HS-27A (cell line): ENCODE measurements around the gene TNRC6B.
"Not testable (repeated sequence)": the region's sequence is repeated elsewhere in the genome, so short reads cannot be mapped to it uniquely, and the experiment has no call there.

Experiments used
- DNase-seq: peaks from one replicate; pipeline ENCODE4 v3.0.0-alpha.2; 2012; ENCODE audit warnings: low read depth, missing footprints

The TNRC6B gene

GRCh38 chr22:40182231-40182835 lies 4.6 kb downstream of the TNRC6B start:
- no peak for DNase-seq

GRCh38 chr22:40183029-40183581 lies 5.4 kb downstream of the TNRC6B start:
- DNase-seq, result no peak

- not testable (repeated sequence) for DNase-seq
Observed at GRCh38 chr22:40183603-40184002, 5.9 kb downstream of the TNRC6B start.

- no peak for DNase-seq
Observed at GRCh38 chr22:40187389-40187788, 9.7 kb downstream of the TNRC6B start.

GRCh38 chr22:40189997-40190396 lies 12.3 kb downstream of the TNRC6B start:
- no peak for DNase-seq

- DNase-seq, result no peak
Observed at GRCh38 chr22:40190501-40190900, 12.8 kb downstream of the TNRC6B start.

GRCh38 chr22:40193429-40194421 lies 16.0 kb downstream of the TNRC6B start:
- DNase-seq, result no peak

- no peak for DNase-seq
Observed at GRCh38 chr22:40194656-40195055, 16.9 kb downstream of the TNRC6B start.

GRCh38 chr22:40196628-40197360 lies 19.1 kb downstream of the TNRC6B start:
- DNase-seq, result no peak

- DNase-seq, result not testable (repeated sequence)
Observed at GRCh38 chr22:40197421-40197820, 19.7 kb downstream of the TNRC6B start.

GRCh38 chr22:40198733-40199132 lies 21.0 kb downstream of the TNRC6B start:
- DNase-seq, result no peak

GRCh38 chr22:40199223-40199622 lies 21.5 kb downstream of the TNRC6B start:
- DNase-seq, result no peak

GRCh38 chr22:40199852-40200251 lies 22.1 kb downstream of the TNRC6B start:
- no peak for DNase-seq

GRCh38 chr22:40200795-40201530 lies 23.2 kb downstream of the TNRC6B start:
- DNase-seq, result no peak

GRCh38 chr22:40202225-40202944 lies 24.7 kb downstream of the TNRC6B start:
- DNase-seq, result no peak

- DNase-seq, result no peak
Observed at GRCh38 chr22:40203572-40203971, 25.8 kb downstream of the TNRC6B start.

GRCh38 chr22:40204321-40205116 lies 26.8 kb downstream of the TNRC6B start:
- DNase-seq, result peak; percentile 64

- no peak for DNase-seq
Observed at GRCh38 chr22:40206561-40206960, 28.8 kb downstream of the TNRC6B start.

GRCh38 chr22:40210818-40211217 lies 33.1 kb downstream of the TNRC6B start:
- DNase-seq, result no peak

GRCh38 chr22:40211476-40212054 lies 33.8 kb downstream of the TNRC6B start:
- DNase-seq, result no peak
